ENCODE results near the gene HPX. TPM values are rescaled to one million over a fixed set of nuclear protein-coding genes. Genes with fewer than 3 reads are reported as not detected.
"Not testable (repeated sequence)": the region's sequence is repeated elsewhere in the genome, so short reads cannot be mapped to it uniquely, and the experiment has no call there.

HPX gene
- total and polyA plus RNA-seq, 10 donors: 0.65 to 3.8 (median 1.4) TPM; not detected in 1

DNA sequence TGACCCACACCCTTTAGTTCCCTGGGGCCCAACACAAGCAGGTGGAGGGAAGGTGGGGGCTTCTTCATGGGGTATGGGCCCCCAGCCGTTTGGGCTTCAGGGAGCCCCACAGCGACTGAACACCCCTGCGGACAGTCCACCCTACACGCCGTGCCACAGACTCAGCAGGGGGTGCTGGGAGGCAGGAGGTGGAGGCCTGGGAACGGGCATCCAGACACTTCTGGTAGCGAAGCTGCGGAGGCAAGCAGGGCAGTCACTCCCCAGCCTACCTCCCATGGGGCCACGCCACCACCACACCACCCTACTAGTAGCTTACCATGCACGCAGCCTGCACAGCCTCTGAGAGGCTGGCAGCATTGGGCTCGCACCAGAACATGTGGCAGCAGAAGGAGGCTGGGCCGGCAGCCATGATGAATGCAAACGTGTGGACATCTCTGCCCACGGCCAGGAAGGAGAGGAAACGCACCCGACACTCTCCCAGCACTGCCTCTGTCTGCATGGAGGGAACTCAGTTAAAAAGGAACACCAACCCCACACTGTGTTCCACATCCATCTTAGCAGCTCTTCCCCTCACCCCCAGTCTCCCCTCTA is 45.2 kb downstream of the HPX start:
- Histone ChIP-seq H3K4me1 (peaks cover 12 to 32% (median 15%) of the 10 kb centered on the region in 6 donors), H3K27ac (no peak overlapping the region), H3K4me3 (no peak overlapping the region), H3K36me3 (peaks cover 0 to 62% (median 17%) of the 10 kb centered on the region in 6 donors), H3K9me3 (no peaks in the 10 kb centered on the region), H3K27me3 (replicated peaks in 1 of 7) (no peaks in the 10 kb centered on the region)
- DNase-seq: no peak
- intact Hi-C loops (cut with DNase I; ENCODE audit: low total_unique reads): no loop called here
- TF ChIP-seq POLR2AphosphoS5 (IDR thresholded peaks at IDR 0.05) (peak in 1 of 3 donors; percentile 65), POLR2A (IDR thresholded peaks at IDR 0.05) (no peak)
- TF ChIP-seq, protein P1, sequence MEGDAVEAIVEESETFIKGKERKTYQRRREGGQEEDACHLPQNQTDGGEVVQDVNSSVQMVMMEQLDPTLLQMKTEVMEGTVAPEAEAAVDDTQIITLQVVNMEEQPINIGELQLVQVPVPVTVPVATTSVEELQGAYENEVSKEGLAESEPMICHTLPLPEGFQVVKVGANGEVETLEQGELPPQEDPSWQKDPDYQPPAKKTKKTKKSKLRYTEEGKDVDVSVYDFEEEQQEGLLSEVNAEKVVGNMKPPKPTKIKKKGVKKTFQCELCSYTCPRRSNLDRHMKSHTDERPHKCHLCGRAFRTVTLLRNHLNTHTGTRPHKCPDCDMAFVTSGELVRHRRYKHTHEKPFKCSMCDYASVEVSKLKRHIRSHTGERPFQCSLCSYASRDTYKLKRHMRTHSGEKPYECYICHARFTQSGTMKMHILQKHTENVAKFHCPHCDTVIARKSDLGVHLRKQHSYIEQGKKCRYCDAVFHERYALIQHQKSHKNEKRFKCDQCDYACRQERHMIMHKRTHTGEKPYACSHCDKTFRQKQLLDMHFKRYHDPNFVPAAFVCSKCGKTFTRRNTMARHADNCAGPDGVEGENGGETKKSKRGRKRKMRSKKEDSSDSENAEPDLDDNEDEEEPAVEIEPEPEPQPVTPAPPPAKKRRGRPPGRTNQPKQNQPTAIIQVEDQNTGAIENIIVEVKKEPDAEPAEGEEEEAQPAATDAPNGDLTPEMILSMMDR (IDR thresholded peaks at IDR 0.05 in 8 of 11, conservative IDR thresholded peaks at IDR 0.05 in 3 of 11): no peak
- 84 to 90% (median 89%) methylated on average over 10 to 16 of the region's 16 CpGs for WGBS, 5 donors

DNA sequence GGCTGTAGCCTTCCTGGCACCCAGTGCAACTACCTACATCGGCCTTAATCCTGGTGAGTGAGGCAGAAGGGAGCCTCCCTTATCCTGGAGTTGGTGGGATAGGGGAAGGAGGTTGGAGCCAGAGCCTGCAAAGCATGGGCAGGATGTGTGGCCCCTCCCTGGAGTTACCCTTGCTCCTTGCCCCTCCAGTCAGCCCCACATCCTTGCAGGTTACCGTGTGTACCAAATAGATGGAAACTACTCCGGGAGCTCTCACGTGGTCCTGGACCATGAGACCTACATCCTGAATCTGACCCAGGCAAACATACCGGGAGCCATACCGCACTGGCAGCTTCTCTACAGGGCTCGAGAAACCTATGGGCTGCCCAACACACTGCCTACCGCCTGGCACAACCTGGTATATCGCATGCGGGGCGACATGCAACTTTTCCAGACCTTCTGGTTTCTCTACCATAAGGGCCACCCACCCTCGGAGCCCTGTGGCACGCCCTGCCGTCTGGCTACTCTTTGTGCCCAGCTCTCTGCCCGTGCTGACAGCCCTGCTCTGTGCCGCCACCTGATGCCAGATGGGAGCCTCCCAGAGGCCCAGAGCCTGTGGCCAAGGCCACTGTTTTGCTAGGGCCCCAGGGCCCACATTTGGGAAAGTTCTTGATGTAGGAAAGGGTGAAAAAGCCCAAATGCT is 46.7 kb downstream of the HPX start:
- Histone ChIP-seq H3K4me1 (peaks cover 12 to 40% (median 23%) of the 10 kb centered on the region in 6 donors), H3K9me3 (no peaks in the 10 kb centered on the region), H3K36me3 (peaks cover 0 to 51% (median 17%) of the 10 kb centered on the region in 6 donors), H3K27me3 (replicated peaks in 1 of 7) (no peaks in the 10 kb centered on the region), H3K27ac (no peak overlapping the region), H3K4me3 (no peak overlapping the region)
- TF ChIP-seq POLR2A (IDR thresholded peaks at IDR 0.05) (no peak), POLR2AphosphoS5 (IDR thresholded peaks at IDR 0.05) (peak in 1 of 3 donors; percentile 49)
- TF ChIP-seq, protein P1 (IDR thresholded peaks at IDR 0.05 in 8 of 11, conservative IDR thresholded peaks at IDR 0.05 in 3 of 11): no peak
- DNase-seq: no peak
- 87 to 96% (median 91%) methylated on average over 15 to 16 of the region's 16 CpGs for WGBS, 5 donors
- intact Hi-C loops (cut with DNase I; ENCODE audit: low total_unique reads): no loop called here

DNA sequence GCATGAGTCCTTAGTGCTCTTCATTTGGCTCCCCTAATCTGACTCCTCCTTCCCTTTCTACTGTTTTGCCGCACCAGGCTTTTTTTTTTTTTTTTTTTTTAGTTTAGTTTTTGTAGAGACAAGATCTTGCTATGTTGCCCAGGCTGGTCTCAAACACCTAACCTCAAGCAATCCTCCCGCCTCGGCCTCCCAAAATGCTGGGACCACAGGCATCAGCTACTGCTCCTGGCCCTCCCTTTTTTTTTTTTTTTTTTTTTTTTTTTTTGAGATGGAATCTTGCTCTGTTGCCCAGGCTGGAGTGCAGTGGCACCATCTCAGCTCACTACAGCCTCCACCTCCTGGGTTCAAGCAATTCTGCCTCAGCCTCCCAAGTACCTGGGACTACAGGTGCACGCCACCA is 48.5 kb downstream of the HPX start:
- 92 to 100% (median 95%) methylated on average over 3 to 4 of the region's 4 CpGs for WGBS, 5 donors
- H3K27me3 ChIP-seq (replicated peaks in 1 of 7); H3K27ac ChIP-seq; intact Hi-C loops (cut with DNase I; ENCODE audit: low total_unique reads); H3K4me3 ChIP-seq; H3K9me3 ChIP-seq: not testable (repeated sequence)
- H3K36me3 ChIP-seq: peaks cover 0 to 42% (median 17%) of the 10 kb centered on the region in 6 donors
- DNase-seq: peak; percentile 56
- H3K4me1 ChIP-seq: peaks cover 12 to 40% (median 24%) of the 10 kb centered on the region in 6 donors

DNA sequence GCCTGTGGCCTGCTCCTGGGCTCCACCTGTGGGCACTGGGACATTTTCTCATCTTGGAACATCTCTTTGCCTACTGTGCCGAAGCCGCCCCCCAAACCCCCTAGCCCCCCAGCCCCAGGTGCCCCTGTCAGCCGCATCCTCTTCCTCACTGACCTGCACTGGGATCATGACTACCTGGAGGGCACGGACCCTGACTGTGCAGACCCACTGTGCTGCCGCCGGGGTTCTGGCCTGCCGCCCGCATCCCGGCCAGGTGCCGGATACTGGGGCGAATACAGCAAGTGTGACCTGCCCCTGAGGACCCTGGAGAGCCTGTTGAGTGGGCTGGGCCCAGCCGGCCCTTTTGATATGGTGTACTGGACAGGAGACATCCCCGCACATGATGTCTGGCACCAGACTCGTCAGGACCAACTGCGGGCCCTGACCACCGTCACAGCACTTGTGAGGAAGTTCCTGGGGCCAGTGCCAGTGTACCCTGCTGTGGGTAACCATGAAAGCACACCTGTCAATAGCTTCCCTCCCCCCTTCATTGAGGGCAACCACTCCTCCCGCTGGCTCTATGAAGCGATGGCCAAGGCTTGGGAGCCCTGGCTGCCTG is 49.2 kb downstream of the HPX start:
- peak; percentile 80 for DNase-seq
- Histone ChIP-seq H3K4me3 (peak overlapping the region in 4 of 8 donors; percentile 64 to 82 (median 73)), H3K9me3 (no peaks in the 10 kb centered on the region), H3K36me3 (peaks cover 0 to 42% (median 17%) of the 10 kb centered on the region in 6 donors), H3K27ac (peak overlapping the region in 3 of 8 donors; percentile 92 to 94 (median 93)), H3K4me1 (peaks cover 12 to 40% (median 24%) of the 10 kb centered on the region in 6 donors), H3K27me3 (replicated peaks in 1 of 7) (no peaks in the 10 kb centered on the region)
- intact Hi-C loops (cut with DNase I; ENCODE audit: low total_unique reads): no loop called here
- WGBS, 5 donors: 90 to 96% (median 95%) methylated on average over 16 to 18 of the region's 18 CpGs
- TF ChIP-seq POLR2A (IDR thresholded peaks at IDR 0.05) (no peak), POLR2AphosphoS5 (IDR thresholded peaks at IDR 0.05) (no peak)
- TF ChIP-seq, protein P1 (IDR thresholded peaks at IDR 0.05 in 8 of 11, conservative IDR thresholded peaks at IDR 0.05 in 3 of 11): no peak
